RWPE2 (cell line): ENCODE results near the gene CD300LB.

Source experiments
- ATAC-seq: fragments of 200-7000 bp; cut with Tn5 transposase; 3 replicates; pipeline ENCODE4 v1.9.1; 2021; ENCODE audit warnings: low read depth
- DNase-seq: peaks from one replicate; pipeline ENCODE4 v3.0.0-alpha.2; 2020; ENCODE audit warnings: low spot score
- H3K27ac ChIP-seq: fragments of 450-650 bp; 2 replicates; pipeline ENCODE4 v1.5.1; 2017; ENCODE audit warnings: mild to moderate bottlenecking; ENCODE audit not compliant: poor library complexity, severe bottlenecking
- H3K27me3 ChIP-seq: fragments of 250-450 bp; sonication (Bioruptor Pico); 2 replicates; pipeline ENCODE4 v1.5.1; 2021; ENCODE audit warnings: mild to moderate bottlenecking, moderate library complexity; ENCODE audit not compliant: insufficient read depth, poor library complexity, severe bottlenecking
- H3K36me3 ChIP-seq: fragments of 250-450 bp; sonication (Bioruptor Pico); 2 replicates; pipeline ENCODE4 v1.5.1; 2020; ENCODE audit warnings: low read depth, mild to moderate bottlenecking, moderate library complexity
- H3K4me1 ChIP-seq: fragments of 250-450 bp; sonication (Bioruptor Pico); 2 replicates; pipeline ENCODE4 v1.5.1; 2021; ENCODE audit warnings: mild to moderate bottlenecking, moderate library complexity; ENCODE audit not compliant: insufficient read depth, poor library complexity, severe bottlenecking
- H3K4me3 ChIP-seq: fragments of 250-450 bp; sonication (Bioruptor Pico); 2 replicates; pipeline ENCODE4 v1.5.1; 2021; ENCODE audit warnings: mild to moderate bottlenecking, moderate library complexity; ENCODE audit not compliant: severe bottlenecking
- H3K9me3 ChIP-seq: fragments of 250-450 bp; sonication (Bioruptor Pico); 2 replicates; pipeline ENCODE4 v1.5.1; 2021; ENCODE audit warnings: mild to moderate bottlenecking, moderate library complexity; ENCODE audit not compliant: severe bottlenecking
- TF ChIP-seq, protein P1 (sequence below): fragments of 450-650 bp; IDR thresholded peaks from one replicate; pipeline ENCODE4 v1.5.1; 2017; ENCODE audit warnings: mild to moderate bottlenecking, moderate library complexity; ENCODE audit not compliant: poor library complexity, severe bottlenecking

Gene CD300LB

DNA sequence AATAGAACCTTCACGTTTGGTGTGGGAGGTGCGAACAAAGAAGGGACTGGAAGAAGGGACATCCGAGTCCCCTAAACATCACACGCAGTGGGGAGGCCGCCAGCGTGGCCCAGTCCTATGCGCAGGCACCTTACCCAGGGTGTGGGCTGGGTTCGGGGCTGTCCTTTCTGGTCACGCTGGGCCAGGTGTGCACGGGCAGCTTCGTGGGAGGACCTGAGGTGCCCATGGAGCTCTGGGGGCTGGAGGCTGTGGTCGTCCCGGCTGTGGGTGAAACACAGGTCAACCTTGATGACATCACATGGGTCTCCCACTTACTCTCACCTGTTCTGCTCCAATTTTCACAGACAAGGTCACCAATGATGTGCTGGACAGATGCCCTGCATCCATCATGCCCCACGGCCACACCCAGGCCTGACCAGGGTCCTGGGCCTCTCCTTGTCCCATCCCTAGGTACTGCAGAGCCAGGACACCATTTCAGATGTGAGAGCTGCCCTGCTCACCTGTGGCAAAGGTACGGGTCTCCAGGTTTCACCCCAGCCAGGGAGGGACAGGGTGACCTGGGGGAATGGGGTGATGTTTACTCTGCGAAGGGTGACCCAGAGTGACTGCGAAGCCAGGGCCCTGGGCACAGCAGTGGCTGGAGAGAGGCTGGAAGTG lies 11.6 kb upstream of the CD300LB start:
- no peak overlapping the region for H3K27ac ChIP-seq
- no peaks in the 10 kb centered on the region for H3K4me1 ChIP-seq
- no peaks in the 10 kb centered on the region for H3K36me3 ChIP-seq
- ATAC-seq (no peak), DNase-seq (no peak)
- peaks cover 3% of the 10 kb centered on the region for H3K27me3 ChIP-seq
- H3K4me3 ChIP-seq = no peak overlapping the region
- TF ChIP-seq, protein P1, sequence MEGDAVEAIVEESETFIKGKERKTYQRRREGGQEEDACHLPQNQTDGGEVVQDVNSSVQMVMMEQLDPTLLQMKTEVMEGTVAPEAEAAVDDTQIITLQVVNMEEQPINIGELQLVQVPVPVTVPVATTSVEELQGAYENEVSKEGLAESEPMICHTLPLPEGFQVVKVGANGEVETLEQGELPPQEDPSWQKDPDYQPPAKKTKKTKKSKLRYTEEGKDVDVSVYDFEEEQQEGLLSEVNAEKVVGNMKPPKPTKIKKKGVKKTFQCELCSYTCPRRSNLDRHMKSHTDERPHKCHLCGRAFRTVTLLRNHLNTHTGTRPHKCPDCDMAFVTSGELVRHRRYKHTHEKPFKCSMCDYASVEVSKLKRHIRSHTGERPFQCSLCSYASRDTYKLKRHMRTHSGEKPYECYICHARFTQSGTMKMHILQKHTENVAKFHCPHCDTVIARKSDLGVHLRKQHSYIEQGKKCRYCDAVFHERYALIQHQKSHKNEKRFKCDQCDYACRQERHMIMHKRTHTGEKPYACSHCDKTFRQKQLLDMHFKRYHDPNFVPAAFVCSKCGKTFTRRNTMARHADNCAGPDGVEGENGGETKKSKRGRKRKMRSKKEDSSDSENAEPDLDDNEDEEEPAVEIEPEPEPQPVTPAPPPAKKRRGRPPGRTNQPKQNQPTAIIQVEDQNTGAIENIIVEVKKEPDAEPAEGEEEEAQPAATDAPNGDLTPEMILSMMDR = no peak
- no peaks in the 10 kb centered on the region for H3K9me3 ChIP-seq

DNA sequence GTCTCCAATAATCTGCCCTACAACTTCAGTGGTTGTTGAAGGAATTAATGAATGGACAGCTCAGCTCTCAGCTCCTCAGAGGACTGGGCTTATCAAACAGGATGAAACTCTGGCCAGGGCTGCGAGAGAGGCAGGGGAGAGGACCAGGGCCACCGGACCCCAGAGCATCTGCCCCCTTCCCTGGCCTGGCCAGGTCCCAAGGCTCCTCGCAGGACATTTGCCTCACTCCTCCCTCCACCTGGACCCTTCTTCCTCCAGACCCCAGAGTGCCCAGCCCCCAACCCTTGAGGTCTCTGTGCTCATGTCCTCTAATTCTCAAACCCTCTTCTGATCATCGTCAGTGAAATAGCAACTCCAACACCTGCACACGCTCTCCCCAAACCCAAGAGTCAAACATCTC lies 10.9 kb upstream of the CD300LB start:
- Histone ChIP-seq H3K36me3 (no peaks in the 10 kb centered on the region), H3K27ac (no peak overlapping the region), H3K4me1 (no peaks in the 10 kb centered on the region), H3K9me3 (no peaks in the 10 kb centered on the region), H3K4me3 (no peak overlapping the region), H3K27me3 (peaks cover 7% of the 10 kb centered on the region)
- peak; percentile 52 for DNase-seq
- no peak for ATAC-seq
- TF ChIP-seq, protein P1 = no peak

DNA sequence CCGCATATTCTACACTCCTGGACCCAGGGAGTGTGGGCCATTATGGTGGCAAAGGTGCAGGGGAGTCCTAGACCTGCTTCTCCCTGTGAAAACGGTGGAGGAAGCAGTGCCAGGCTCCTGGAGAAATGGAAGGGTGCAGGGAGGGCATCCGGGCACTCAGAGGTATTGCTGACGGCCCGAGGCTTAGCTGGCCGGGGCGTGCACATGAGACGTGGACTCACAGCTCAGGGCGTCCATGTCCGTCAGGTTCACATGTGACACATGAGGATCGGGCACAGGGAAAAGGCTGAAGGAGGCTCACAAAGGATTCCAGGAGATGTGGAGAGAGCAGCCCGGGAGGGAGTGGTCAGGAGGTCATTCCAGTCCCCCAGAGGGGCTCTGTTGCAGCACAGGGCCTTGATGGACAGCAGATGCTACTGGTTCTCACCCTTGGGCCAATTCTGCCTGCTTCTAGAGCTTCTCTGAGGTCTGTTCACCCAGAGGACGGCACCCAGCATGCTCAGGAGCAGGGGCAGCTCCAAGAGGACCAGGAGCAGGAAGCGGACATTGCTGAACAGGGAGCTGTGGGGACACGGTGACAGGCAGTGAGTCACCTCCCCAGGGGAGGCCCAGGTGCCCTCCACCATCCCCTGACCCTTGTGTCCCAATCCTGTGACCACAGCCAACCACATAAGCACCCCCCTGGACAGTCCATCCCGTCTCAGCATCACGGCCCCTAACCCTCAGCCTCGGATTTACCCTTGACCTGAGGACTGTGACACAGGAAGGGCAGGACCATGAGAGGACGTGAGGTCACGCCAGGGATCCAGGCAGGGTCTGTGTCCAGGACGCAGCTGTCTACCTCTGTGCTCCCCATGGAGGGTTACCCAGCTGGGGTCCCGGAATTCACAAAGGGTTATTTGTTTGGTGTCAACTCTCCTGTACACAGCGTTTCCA lies 10.2 kb upstream of the CD300LB start:
- Histone ChIP-seq H3K27me3 (peaks cover 14% of the 10 kb centered on the region), H3K4me3 (no peak overlapping the region), H3K36me3 (no peaks in the 10 kb centered on the region), H3K9me3 (no peaks in the 10 kb centered on the region), H3K4me1 (no peaks in the 10 kb centered on the region), H3K27ac (no peak overlapping the region)
- TF ChIP-seq, protein P1 = no peak
- no peak for ATAC-seq
- no peak for DNase-seq

DNA sequence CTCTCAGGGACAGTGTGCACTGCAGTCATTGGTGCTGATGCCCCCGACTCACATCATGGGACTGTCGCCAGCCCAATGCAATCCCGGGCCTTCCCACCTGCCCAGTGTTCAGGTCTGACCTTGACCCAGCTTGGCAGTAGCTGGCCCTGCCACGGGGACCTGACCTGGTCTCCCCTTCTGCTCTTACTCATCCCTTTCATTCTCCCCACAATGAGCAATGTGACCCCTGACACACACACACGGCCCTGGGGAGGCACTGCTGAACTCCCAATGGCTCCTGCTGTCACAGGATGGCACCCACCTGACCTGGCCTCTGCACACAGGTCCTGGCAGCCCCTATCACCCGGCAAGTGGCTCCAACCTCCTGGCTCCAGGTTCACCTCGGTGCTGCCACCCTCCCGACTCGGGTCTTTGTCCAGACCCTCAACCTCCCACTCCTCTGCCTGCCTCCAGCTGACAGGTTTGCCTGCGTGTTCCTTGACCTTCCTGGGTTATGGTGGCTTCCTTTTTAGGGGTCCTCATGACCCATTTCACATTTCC lies 8.1 kb upstream of the CD300LB start:
- ATAC-seq (no peak), DNase-seq (no peak)
- TF ChIP-seq, protein P1 = no peak
- Histone ChIP-seq H3K36me3 (no peaks in the 10 kb centered on the region), H3K4me1 (no peaks in the 10 kb centered on the region), H3K9me3 (no peaks in the 10 kb centered on the region), H3K27ac (no peak overlapping the region), H3K27me3 (peaks cover 21% of the 10 kb centered on the region), H3K4me3 (no peak overlapping the region)
